ENCODE measurements around the gene RBFA. TPM values are rescaled to one million over a fixed set of nuclear protein-coding genes. Genes with fewer than 3 reads are reported as not detected.

RBFA gene
- total and polyA plus RNA-seq, 10 of the 15 experiments (the other 5 are each of a cell fraction or from before 2014, with no cell fraction given) = 7.2 to 56.0 (median 37.7) TPM

DNA sequence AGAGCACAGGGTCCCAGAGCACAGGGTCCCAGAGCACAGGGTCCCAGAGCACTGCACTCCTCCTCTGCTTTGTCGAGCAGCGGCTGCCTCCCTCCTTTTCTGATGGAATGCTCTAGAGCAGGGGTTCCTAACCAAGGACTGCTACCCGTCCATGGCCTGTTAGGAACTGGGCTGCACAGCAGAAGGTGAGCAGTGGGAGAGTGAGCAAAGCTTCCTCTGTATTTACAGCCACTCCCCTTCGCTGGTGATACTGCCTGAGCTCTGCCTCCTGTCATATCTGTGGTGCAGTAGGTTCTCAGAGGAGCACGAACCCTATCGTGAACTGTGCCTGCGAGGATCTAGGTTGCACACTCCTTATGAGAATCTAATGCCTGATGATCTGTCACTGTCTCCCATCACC lies 41.7 kb downstream of the RBFA start (continued):
- TF ChIP-seq, protein P1, sequence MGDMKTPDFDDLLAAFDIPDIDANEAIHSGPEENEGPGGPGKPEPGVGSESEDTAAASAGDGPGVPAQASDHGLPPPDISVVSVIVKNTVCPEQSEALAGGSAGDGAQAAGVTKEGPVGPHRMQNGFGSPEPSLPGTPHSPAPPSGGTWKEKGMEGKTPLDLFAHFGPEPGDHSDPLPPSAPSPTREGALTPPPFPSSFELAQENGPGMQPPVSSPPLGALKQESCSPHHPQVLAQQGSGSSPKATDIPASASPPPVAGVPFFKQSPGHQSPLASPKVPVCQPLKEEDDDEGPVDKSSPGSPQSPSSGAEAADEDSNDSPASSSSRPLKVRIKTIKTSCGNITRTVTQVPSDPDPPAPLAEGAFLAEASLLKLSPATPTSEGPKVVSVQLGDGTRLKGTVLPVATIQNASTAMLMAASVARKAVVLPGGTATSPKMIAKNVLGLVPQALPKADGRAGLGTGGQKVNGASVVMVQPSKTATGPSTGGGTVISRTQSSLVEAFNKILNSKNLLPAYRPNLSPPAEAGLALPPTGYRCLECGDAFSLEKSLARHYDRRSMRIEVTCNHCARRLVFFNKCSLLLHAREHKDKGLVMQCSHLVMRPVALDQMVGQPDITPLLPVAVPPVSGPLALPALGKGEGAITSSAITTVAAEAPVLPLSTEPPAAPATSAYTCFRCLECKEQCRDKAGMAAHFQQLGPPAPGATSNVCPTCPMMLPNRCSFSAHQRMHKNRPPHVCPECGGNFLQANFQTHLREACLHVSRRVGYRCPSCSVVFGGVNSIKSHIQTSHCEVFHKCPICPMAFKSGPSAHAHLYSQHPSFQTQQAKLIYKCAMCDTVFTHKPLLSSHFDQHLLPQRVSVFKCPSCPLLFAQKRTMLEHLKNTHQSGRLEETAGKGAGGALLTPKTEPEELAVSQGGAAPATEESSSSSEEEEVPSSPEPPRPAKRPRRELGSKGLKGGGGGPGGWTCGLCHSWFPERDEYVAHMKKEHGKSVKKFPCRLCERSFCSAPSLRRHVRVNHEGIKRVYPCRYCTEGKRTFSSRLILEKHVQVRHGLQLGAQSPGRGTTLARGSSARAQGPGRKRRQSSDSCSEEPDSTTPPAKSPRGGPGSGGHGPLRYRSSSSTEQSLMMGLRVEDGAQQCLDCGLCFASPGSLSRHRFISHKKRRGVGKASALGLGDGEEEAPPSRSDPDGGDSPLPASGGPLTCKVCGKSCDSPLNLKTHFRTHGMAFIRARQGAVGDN (IDR thresholded peaks at IDR 0.05) = no peak
- TF ChIP-seq TCF3 (IDR thresholded peaks at IDR 0.05; ENCODE audit: borderline replicate concordance, insufficient read depth, low read depth, low read length) (no peak), RB1 (IDR thresholded peaks at IDR 0.05; ENCODE audit: borderline replicate concordance) (no peak), PAX5 (IDR thresholded peaks at IDR 0.05; ENCODE audit: borderline replicate concordance, low read depth, low read length) (no peak), PML (IDR thresholded peaks at IDR 0.05; ENCODE audit: low read length) (no peak), ESRRA (IDR thresholded peaks at IDR 0.05; ENCODE audit: low read length) (no peak)
- TF ChIP-seq, protein P2, sequence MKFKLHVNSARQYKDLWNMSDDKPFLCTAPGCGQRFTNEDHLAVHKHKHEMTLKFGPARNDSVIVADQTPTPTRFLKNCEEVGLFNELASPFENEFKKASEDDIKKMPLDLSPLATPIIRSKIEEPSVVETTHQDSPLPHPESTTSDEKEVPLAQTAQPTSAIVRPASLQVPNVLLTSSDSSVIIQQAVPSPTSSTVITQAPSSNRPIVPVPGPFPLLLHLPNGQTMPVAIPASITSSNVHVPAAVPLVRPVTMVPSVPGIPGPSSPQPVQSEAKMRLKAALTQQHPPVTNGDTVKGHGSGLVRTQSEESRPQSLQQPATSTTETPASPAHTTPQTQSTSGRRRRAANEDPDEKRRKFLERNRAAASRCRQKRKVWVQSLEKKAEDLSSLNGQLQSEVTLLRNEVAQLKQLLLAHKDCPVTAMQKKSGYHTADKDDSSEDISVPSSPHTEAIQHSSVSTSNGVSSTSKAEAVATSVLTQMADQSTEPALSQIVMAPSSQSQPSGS (IDR thresholded peaks at IDR 0.05; ENCODE audit: low read length) = no peak
- TF ChIP-seq, protein P3, sequence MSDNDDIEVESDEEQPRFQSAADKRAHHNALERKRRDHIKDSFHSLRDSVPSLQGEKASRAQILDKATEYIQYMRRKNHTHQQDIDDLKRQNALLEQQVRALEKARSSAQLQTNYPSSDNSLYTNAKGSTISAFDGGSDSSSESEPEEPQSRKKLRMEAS (IDR thresholded peaks at IDR 0.05; ENCODE audit: low read depth, low read length) = no peak
- TF ChIP-seq, protein P4, sequence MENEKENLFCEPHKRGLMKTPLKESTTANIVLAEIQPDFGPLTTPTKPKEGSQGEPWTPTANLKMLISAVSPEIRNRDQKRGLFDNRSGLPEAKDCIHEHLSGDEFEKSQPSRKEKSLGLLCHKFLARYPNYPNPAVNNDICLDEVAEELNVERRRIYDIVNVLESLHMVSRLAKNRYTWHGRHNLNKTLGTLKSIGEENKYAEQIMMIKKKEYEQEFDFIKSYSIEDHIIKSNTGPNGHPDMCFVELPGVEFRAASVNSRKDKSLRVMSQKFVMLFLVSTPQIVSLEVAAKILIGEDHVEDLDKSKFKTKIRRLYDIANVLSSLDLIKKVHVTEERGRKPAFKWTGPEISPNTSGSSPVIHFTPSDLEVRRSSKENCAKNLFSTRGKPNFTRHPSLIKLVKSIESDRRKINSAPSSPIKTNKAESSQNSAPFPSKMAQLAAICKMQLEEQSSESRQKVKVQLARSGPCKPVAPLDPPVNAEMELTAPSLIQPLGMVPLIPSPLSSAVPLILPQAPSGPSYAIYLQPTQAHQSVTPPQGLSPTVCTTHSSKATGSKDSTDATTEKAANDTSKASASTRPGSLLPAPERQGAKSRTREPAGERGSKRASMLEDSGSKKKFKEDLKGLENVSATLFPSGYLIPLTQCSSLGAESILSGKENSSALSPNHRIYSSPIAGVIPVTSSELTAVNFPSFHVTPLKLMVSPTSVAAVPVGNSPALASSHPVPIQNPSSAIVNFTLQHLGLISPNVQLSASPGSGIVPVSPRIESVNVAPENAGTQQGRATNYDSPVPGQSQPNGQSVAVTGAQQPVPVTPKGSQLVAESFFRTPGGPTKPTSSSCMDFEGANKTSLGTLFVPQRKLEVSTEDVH (IDR thresholded peaks at IDR 0.05; ENCODE audit: low read depth, partially characterized antibody) = no peak
- TF ChIP-seq, protein P5, sequence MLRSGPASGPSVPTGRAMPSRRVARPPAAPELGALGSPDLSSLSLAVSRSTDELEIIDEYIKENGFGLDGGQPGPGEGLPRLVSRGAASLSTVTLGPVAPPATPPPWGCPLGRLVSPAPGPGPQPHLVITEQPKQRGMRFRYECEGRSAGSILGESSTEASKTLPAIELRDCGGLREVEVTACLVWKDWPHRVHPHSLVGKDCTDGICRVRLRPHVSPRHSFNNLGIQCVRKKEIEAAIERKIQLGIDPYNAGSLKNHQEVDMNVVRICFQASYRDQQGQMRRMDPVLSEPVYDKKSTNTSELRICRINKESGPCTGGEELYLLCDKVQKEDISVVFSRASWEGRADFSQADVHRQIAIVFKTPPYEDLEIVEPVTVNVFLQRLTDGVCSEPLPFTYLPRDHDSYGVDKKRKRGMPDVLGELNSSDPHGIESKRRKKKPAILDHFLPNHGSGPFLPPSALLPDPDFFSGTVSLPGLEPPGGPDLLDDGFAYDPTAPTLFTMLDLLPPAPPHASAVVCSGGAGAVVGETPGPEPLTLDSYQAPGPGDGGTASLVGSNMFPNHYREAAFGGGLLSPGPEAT (IDR thresholded peaks at IDR 0.05; ENCODE audit: low read depth) = no peak
- TF ChIP-seq, protein P6, sequence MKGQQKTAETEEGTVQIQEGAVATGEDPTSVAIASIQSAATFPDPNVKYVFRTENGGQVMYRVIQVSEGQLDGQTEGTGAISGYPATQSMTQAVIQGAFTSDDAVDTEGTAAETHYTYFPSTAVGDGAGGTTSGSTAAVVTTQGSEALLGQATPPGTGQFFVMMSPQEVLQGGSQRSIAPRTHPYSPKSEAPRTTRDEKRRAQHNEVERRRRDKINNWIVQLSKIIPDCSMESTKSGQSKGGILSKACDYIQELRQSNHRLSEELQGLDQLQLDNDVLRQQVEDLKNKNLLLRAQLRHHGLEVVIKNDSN (IDR thresholded peaks at IDR 0.05; ENCODE audit: borderline replicate concordance, extremely low read length, insufficient read depth, low read depth, low read length) = no peak
- TF ChIP-seq, protein P7, sequence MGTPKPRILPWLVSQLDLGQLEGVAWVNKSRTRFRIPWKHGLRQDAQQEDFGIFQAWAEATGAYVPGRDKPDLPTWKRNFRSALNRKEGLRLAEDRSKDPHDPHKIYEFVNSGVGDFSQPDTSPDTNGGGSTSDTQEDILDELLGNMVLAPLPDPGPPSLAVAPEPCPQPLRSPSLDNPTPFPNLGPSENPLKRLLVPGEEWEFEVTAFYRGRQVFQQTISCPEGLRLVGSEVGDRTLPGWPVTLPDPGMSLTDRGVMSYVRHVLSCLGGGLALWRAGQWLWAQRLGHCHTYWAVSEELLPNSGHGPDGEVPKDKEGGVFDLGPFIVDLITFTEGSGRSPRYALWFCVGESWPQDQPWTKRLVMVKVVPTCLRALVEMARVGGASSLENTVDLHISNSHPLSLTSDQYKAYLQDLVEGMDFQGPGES (IDR thresholded peaks at IDR 0.05) = no peak

Data from GM12878 (cell line).